GM12872 (cell line): ENCODE results near the gene TOMM20L.

Source experiments
- CTCF ChIP-seq: IDR thresholded peaks from 3 replicates; pipeline ENCODE4 v1.5.1; 2011; ENCODE audit warnings: low read depth, mild to moderate bottlenecking, low read length, moderate library complexity; ENCODE audit not compliant: insufficient read depth

The TOMM20L gene

DNA sequence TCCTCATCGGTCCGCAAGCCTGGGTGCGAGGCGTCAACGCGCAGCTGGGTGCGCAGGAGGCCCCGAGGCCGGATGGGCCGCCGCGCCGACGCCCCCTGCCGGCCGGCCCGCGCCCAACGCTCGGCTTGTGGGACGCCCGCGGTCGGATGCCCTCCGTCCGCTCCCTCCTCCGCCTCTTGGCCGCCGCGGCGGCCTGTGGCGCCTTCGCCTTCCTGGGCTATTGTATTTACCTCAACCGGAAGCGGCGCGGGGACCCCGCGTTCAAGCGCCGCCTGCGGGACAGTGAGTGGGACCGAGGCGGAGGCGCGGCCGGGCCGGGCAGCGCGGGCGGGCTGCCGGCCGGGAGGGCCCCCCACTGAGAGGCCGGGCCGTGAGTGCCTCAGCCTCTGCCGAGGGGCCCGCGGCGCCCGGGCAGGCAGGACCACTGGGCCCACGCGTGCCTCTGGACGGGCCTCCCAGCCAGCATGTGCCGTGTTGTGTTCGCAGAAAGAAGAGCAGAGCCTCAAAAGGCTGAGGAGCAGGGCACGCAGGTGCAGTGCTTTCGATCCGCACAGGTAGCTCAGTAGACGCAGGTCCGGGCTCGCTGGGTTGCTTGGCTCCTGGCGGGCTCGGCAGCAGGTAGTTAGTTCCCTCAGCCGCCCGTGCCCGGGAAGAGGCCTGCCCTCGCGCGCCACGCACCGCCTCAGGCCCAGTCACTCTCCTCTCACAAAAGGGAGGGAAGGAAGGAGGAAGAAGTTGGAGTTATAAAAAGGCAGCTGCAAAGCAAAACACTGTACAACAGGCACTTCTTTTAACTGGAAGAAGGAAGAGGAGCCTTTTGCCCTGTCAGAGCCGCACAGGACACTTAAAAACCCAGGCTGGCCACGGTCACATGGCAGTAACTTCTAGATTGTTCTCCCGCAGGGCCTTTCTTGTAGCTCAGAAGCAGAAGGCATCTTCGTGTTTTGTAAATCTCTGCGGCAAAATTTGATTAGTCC is at the start of gene TOMM20L:
Gene TOMM20L, plus strand, starts transcription at position 119 of the 977 bp plus-strand sequence. Its CDS starts 28 bp downstream, at position 147.
- peak; percentile 70 for TF ChIP-seq CTCF

- no peak for TF ChIP-seq CTCF
These were observed 42.0 kb upstream of the TOMM20L start for GRCh38 chr14:58353516-58354299.

DNA sequence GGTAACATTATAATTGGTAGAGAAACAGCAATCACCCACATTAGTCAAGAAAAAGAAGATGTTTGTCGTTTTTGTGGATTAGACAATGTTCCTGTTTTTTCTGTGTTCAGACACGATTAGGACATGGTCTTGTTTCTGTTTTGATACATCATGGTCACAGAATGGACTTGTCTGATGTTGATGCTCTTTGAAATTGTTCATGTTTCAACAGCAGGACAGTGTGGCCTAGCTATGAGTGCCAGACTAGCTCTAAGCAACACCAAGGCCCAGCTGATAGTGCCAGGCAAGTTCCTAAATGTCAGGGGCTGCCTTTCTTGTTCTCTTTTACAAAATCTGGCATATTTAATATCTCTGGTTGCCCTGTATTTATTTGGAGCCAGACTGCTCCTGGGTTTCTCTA is 40.9 kb upstream of the TOMM20L start:
- TF ChIP-seq CTCF = no peak

GRCh38 chr14:58356268-58356667 is 39.5 kb upstream of the TOMM20L start:
- TF ChIP-seq CTCF = no peak

GRCh38 chr14:58362798-58363412 is 32.8 kb upstream of the TOMM20L start:
- TF ChIP-seq CTCF = peak; percentile 38; the same call in 1 of the 3 replicates

DNA sequence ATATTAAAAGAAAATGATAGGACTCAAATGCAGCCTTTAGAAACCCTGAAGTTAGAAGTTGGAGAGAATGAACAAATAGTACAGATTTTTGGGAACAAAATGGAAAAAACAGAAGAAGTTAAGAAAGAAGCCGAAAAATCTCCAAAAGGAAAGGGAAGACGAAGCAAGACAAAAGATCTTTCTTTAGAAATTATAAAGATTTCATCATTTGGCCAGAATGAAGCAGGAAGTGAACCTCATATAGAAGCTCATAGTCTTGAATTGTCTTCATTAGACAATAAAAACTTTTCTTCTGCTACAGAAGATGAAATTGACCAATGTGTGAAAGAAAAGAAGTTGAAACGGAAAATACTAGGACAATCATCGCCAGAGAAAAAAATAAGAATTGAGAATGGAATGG is 31.4 kb upstream of the TOMM20L start:
- no peak for TF ChIP-seq CTCF

GRCh38 chr14:58367296-58367695 is 28.4 kb upstream of the TOMM20L start:
- no peak for TF ChIP-seq CTCF
